ENCODE data around the gene SRGAP3. TPM values are rescaled to one million over a fixed set of nuclear protein-coding genes. Genes with fewer than 3 reads are reported as not detected.

The SRGAP3 gene
- total RNA-seq, 1 donor = 2.5 TPM

DNA sequence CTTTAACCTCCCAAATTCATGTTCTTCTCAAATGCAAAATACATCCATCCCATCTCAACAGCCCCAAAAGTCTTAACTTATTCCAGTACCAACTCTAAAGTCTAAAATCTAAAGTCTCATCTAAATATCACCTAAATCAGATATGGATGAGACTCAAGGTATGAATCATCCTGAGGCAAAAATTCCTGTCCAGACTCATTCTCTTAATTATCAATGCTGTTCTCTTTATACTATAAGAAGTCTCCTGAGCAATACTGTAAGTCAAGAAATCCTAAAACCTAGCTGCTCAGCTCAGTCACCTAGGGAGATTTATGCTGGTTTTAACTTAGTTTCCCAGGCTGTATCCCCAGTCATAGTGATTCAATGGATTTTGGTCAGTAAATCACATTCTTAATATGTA lies 297.3 kb downstream of the SRGAP3 start:
- Histone ChIP-seq H3K4me3 (ENCODE audit: insufficient read depth, low read length) (no peak overlapping the region), H3K27ac (ENCODE audit: low read depth, low read length) (no peak overlapping the region), H3K9me3 (ENCODE audit: low read depth, low read length) (no peaks in the 10 kb centered on the region), H3K27me3 (ENCODE audit: insufficient read depth, low read length) (no peaks in the 10 kb centered on the region), H3K36me3 (ENCODE audit: insufficient read depth, low read length) (peaks cover 5% of the 10 kb centered on the region), H3K79me2 (ENCODE audit: insufficient read depth, low read length) (peaks cover 71% of the 10 kb centered on the region), H3K4me1 (ENCODE audit: insufficient read depth, low read length) (peaks cover 9% of the 10 kb centered on the region), H3K4me2 (ENCODE audit: insufficient read depth, low read length) (no peak overlapping the region), H4K20me1 (ENCODE audit: insufficient read depth, low read length) (no peaks in the 10 kb centered on the region), H2AFZ (ENCODE audit: low read length) (no peak overlapping the region)
- TF ChIP-seq, protein P1, sequence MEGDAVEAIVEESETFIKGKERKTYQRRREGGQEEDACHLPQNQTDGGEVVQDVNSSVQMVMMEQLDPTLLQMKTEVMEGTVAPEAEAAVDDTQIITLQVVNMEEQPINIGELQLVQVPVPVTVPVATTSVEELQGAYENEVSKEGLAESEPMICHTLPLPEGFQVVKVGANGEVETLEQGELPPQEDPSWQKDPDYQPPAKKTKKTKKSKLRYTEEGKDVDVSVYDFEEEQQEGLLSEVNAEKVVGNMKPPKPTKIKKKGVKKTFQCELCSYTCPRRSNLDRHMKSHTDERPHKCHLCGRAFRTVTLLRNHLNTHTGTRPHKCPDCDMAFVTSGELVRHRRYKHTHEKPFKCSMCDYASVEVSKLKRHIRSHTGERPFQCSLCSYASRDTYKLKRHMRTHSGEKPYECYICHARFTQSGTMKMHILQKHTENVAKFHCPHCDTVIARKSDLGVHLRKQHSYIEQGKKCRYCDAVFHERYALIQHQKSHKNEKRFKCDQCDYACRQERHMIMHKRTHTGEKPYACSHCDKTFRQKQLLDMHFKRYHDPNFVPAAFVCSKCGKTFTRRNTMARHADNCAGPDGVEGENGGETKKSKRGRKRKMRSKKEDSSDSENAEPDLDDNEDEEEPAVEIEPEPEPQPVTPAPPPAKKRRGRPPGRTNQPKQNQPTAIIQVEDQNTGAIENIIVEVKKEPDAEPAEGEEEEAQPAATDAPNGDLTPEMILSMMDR (IDR thresholded peaks at IDR 0.05; ENCODE audit: extremely low read depth, low read depth, low read length) = no peak
- no peak for DNase-seq (ENCODE audit: insufficient read length, low spot score, missing footprints)

DNA sequence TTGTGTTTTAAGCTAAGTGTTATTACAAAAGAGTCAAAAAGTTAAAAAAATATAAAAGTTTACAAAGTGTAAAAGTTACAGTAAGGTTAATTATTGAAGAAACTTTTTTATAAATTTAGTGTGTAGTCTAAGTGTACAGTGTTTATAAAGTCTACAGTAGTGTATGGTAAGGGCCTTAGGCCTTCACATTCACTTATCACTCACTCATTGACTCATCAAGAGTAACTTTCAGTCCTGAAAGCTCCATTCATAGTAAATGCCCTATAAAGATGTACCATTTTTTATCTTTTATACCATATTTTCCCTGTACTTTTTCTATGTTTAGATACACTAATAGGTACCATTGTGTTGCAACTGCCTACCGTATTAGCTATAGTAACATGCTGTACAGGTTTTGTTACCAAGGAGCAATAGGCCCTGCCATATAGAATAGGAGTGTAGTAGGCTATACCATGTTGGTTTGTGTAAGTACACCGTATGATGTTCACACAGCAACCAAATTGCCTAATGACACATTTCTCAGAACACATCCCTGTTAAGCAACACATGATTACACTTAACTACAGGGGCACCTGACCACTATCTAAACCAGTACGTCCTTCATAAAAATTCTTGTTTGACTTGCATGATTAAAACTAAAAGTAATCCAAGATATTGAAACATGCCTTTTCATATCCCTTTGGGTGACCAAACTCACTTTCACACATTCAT lies 303.4 kb downstream of the SRGAP3 start:
- TF ChIP-seq, protein P1 (IDR thresholded peaks at IDR 0.05; ENCODE audit: extremely low read depth, low read depth, low read length) = no peak
- Histone ChIP-seq H3K27ac (ENCODE audit: low read depth, low read length) (no peak overlapping the region), H3K9me3 (ENCODE audit: low read depth, low read length) (no peaks in the 10 kb centered on the region), H3K79me2 (ENCODE audit: insufficient read depth, low read length) (peaks cover 26% of the 10 kb centered on the region), H3K4me2 (ENCODE audit: insufficient read depth, low read length) (no peak overlapping the region), H3K4me3 (ENCODE audit: insufficient read depth, low read length) (no peak overlapping the region), H3K27me3 (ENCODE audit: insufficient read depth, low read length) (no peaks in the 10 kb centered on the region), H4K20me1 (ENCODE audit: insufficient read depth, low read length) (no peaks in the 10 kb centered on the region), H3K4me1 (ENCODE audit: insufficient read depth, low read length) (peaks cover 6% of the 10 kb centered on the region), H3K36me3 (ENCODE audit: insufficient read depth, low read length) (peaks cover 13% of the 10 kb centered on the region), H2AFZ (ENCODE audit: low read length) (no peak overlapping the region)
- DNase-seq (ENCODE audit: insufficient read length, low spot score, missing footprints) = no peak

DNA sequence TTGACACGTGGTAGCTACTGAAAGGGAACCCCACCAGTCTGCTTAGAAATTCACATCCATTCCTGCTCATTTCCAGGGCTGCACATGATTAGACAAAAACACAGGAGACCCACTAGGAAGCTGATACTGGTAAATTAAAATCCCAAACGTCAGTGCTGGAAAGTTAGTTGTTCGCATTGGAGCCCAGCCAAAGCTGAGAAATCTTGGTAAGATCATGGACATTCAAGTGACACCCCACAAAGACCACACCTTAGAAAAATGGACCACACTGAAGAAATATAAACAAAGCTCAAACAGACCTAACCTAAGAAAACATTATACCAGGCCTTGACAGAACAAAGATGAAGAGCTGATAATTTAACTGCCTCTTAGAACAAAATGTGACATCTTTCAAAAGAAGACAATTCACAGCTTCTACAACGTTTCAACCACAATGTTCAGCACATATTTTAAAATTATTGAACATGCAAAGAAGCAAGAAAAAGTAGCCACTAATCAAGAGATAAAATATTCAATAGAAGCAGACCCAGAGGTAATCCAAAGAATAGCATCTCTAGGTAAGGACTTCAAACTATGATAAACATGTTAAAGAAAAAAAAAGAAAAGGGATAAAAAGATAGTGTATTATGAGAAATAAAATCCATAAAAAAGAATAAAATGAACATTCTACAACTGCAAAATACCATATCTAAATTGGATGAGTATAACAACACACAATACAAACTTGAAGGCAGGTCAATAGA lies 306.5 kb downstream of the SRGAP3 start:
- H3K4me3 ChIP-seq (ENCODE audit: insufficient read depth, low read length) = no peak overlapping the region
- no peak overlapping the region for H3K4me2 ChIP-seq (ENCODE audit: insufficient read depth, low read length)
- H2AFZ ChIP-seq (ENCODE audit: low read length) = no peak overlapping the region
- TF ChIP-seq, protein P1 (IDR thresholded peaks at IDR 0.05; ENCODE audit: extremely low read depth, low read depth, low read length) = no peak
- H3K27ac ChIP-seq (ENCODE audit: low read depth, low read length) = no peak overlapping the region
- DNase-seq (ENCODE audit: insufficient read length, low spot score, missing footprints) = no peak
- H3K9me3 ChIP-seq (ENCODE audit: low read depth, low read length) = no peaks in the 10 kb centered on the region
- no peaks in the 10 kb centered on the region for H4K20me1 ChIP-seq (ENCODE audit: insufficient read depth, low read length)
- H3K36me3 ChIP-seq (ENCODE audit: insufficient read depth, low read length) = peaks cover 22% of the 10 kb centered on the region
- peaks cover 12% of the 10 kb centered on the region for H3K4me1 ChIP-seq (ENCODE audit: insufficient read depth, low read length)
- H3K79me2 ChIP-seq (ENCODE audit: insufficient read depth, low read length) = peaks cover 2% of the 10 kb centered on the region
- H3K27me3 ChIP-seq (ENCODE audit: insufficient read depth, low read length) = no peaks in the 10 kb centered on the region

DNA sequence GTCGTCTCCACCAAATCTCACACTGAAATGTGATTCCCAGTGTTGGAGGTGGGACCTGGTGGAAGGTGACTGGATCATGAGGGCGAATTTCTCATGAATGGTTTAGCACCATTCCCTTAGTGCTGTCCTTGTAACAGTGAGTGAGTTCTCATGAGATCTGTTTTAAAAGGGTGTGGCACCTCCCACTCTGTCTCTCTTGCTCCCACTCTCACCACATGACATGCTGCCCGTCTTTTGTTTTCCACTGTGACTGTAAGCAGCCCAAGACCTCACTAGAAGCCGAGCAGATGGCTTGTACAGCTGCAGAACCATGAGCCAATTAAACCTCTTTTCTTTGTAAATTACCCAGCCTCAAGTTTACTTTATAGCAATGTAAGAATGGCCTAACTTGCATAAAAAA lies 307.3 kb downstream of the SRGAP3 start:
- H3K4me3 ChIP-seq (ENCODE audit: insufficient read depth, low read length) = no peak overlapping the region
- H3K79me2 ChIP-seq (ENCODE audit: insufficient read depth, low read length) = peaks cover 2% of the 10 kb centered on the region
- H3K9me3 ChIP-seq (ENCODE audit: low read depth, low read length) = no peaks in the 10 kb centered on the region
- peaks cover 22% of the 10 kb centered on the region for H3K36me3 ChIP-seq (ENCODE audit: insufficient read depth, low read length)
- no peak overlapping the region for H3K4me2 ChIP-seq (ENCODE audit: insufficient read depth, low read length)
- H3K27ac ChIP-seq (ENCODE audit: low read depth, low read length) = no peak overlapping the region
- H3K27me3 ChIP-seq (ENCODE audit: insufficient read depth, low read length) = no peaks in the 10 kb centered on the region
- no peak overlapping the region for H2AFZ ChIP-seq (ENCODE audit: low read length)
- peaks cover 19% of the 10 kb centered on the region for H3K4me1 ChIP-seq (ENCODE audit: insufficient read depth, low read length)
- no peaks in the 10 kb centered on the region for H4K20me1 ChIP-seq (ENCODE audit: insufficient read depth, low read length)
- DNase-seq (ENCODE audit: insufficient read length, low spot score, missing footprints) = no peak
- TF ChIP-seq, protein P1 (IDR thresholded peaks at IDR 0.05; ENCODE audit: extremely low read depth, low read depth, low read length) = no peak
